Activated naive CD8-positive, alpha-beta T cell treated with anti-CD3 and anti-CD28 coated beads, Interleukin-2, amount 50 U/mL, for 16 hours (primary cell): ENCODE data around the gene ACTG1.

ENCODE experiments used
- DNase-seq: peaks from one replicate; pipeline ENCODE4 v3.0.0-alpha.2; 2020; ENCODE audit warnings: low read depth, low spot score

The ACTG1 gene

GRCh38 chr17:81512562-81513371 is at the start of gene ACTG1:
Gene ACTG1 (minus strand): TSS chr17:81512799. CDS start chr17:81512354, 445 bp downstream.
- DNase-seq: peak; percentile 74

- DNase-seq: no peak
Measured at GRCh38 chr17:81561494-81561885, 48.9 kb upstream of the ACTG1 start.

GRCh38 chr17:81558941-81559806 is 46.6 kb upstream of the ACTG1 start:
- no peak for DNase-seq

GRCh38 chr17:81558115-81558468 is 45.5 kb upstream of the ACTG1 start:
- no peak for DNase-seq

- DNase-seq: no peak
Measured at GRCh38 chr17:81557276-81558114, 44.9 kb upstream of the ACTG1 start.

- DNase-seq: no peak
Measured at GRCh38 chr17:81556863-81557262, 44.3 kb upstream of the ACTG1 start.

GRCh38 chr17:81556175-81556691 is 43.6 kb upstream of the ACTG1 start:
- DNase-seq: no peak

- DNase-seq: no peak
Measured at GRCh38 chr17:81553616-81554181, 41.1 kb upstream of the ACTG1 start.

- peak; percentile 56 for DNase-seq
Measured at GRCh38 chr17:81553018-81553615, 40.5 kb upstream of the ACTG1 start.

GRCh38 chr17:81552244-81553017 is 39.8 kb upstream of the ACTG1 start, which contains the start of gene FAAP100:
Gene FAAP100 (minus strand): TSS chr17:81552353. CDS start chr17:81552330, 23 bp downstream.
- DNase-seq: peak; percentile 60

GRCh38 chr17:81551458-81552243 is 39.1 kb upstream of the ACTG1 start:
- DNase-seq: no peak

GRCh38 chr17:81550830-81551457 is 38.3 kb upstream of the ACTG1 start:
- no peak for DNase-seq

GRCh38 chr17:81550285-81550684 is 37.7 kb upstream of the ACTG1 start:
- no peak for DNase-seq

- no peak for DNase-seq
Measured at GRCh38 chr17:81549826-81550225, 37.2 kb upstream of the ACTG1 start.

- no peak for DNase-seq
Measured at GRCh38 chr17:81549031-81549557, 36.5 kb upstream of the ACTG1 start.

GRCh38 chr17:81547614-81547982 is 35.0 kb upstream of the ACTG1 start:
- no peak for DNase-seq

- no peak for DNase-seq
Measured at GRCh38 chr17:81546906-81547613, 34.5 kb upstream of the ACTG1 start.
